Fibroblast of villous mesenchyme (primary cell): ENCODE measurements around the gene PDE1C. TPM values are rescaled to one million over a fixed set of nuclear protein-coding genes. Genes with fewer than 3 reads are reported as not detected.

Experiments
- DNase-seq: peaks from one replicate; pipeline ENCODE4 v3.0.0-alpha.2; 2010; ENCODE audit warnings: low read depth
- H3K4me3 ChIP-seq: 2 replicates; pipeline ENCODE4 v1.5.1; 2011; ENCODE audit warnings: low read depth, mild to moderate bottlenecking, low read length
- total RNA-seq: library from RNA; depleted of rRNA; stranded (reverse); fragments of >200 nt; gene quantifications from 2 replicates; pipeline ENCODE4 v1.2.3, GENCODE V29; 2012
- TF ChIP-seq, protein P1 (sequence below): IDR thresholded peaks from 2 replicates; pipeline ENCODE4 v1.5.1; 2012; ENCODE audit warnings: low read depth, mild to moderate bottlenecking, low read length; ENCODE audit not compliant: insufficient read depth

Gene PDE1C
- total RNA-seq, 1 donor: 4.7 TPM

- peak; percentile 2 for DNase-seq
- H3K4me3 ChIP-seq: no peak overlapping the region
- TF ChIP-seq, protein P1, sequence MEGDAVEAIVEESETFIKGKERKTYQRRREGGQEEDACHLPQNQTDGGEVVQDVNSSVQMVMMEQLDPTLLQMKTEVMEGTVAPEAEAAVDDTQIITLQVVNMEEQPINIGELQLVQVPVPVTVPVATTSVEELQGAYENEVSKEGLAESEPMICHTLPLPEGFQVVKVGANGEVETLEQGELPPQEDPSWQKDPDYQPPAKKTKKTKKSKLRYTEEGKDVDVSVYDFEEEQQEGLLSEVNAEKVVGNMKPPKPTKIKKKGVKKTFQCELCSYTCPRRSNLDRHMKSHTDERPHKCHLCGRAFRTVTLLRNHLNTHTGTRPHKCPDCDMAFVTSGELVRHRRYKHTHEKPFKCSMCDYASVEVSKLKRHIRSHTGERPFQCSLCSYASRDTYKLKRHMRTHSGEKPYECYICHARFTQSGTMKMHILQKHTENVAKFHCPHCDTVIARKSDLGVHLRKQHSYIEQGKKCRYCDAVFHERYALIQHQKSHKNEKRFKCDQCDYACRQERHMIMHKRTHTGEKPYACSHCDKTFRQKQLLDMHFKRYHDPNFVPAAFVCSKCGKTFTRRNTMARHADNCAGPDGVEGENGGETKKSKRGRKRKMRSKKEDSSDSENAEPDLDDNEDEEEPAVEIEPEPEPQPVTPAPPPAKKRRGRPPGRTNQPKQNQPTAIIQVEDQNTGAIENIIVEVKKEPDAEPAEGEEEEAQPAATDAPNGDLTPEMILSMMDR: no peak
Measured at GRCh38 chr7:31776616-31777015, 293.6 kb downstream of the PDE1C start.

GRCh38 chr7:31775556-31775955 lies 294.7 kb downstream of the PDE1C start:
- TF ChIP-seq, protein P1: no peak
- DNase-seq: no peak
- H3K4me3 ChIP-seq: no peak overlapping the region

DNA sequence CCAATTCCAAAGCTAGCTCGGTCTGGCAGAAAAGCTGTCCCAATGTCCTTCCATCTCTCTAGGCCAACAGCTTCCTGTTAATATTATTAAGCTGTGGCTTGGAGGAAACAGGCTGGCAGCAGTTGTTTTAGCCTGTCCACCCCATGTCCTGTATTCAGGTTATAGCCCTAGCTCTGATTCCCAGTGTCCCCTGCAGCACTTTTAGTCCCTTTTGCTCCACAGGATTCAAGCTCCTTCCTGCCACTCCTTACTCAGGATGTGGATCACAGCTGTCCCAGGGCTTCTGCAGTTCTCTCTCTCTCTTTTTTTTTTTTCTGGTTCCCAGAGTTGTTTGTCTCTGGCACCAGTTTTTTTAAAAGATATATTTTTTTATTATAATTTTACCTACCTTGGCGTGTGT lies 298.0 kb downstream of the PDE1C start:
- H3K4me3 ChIP-seq: no peak overlapping the region
- DNase-seq: no peak
- TF ChIP-seq, protein P1: no peak

DNA sequence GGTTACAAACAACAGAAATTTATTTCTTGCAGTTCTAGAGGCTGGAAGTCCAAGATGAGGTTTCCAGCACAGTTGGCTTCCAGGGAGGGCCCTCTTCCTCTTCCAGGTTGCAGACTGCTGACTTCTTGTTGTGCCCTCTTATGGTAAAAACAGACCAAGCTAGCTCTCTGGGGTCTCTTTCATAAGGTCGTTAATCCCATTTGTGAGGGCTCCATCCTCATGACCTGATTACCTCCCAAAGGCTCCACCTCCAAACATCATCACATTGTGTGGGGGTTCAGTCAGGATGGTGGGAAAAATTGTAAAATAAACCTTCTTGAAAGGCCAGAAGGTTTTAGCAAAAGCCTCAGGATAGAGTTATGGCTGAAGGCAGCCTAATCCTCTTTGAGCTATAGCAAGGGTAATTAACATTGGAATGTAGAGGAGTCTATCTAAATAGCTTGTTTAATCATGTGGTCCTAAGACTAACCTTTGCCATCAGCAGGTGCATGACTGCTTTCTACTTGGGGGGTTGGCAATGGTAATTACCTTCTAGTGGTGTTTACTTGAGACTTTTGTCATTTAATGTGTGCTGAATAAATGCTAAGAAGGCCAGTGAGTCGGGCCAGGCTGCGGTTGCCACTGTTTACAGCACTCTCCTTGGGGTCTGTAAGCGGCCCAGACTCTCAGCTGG lies 302.4 kb downstream of the PDE1C start:
- TF ChIP-seq, protein P1: no peak
- no peak for DNase-seq
- no peak overlapping the region for H3K4me3 ChIP-seq

DNA sequence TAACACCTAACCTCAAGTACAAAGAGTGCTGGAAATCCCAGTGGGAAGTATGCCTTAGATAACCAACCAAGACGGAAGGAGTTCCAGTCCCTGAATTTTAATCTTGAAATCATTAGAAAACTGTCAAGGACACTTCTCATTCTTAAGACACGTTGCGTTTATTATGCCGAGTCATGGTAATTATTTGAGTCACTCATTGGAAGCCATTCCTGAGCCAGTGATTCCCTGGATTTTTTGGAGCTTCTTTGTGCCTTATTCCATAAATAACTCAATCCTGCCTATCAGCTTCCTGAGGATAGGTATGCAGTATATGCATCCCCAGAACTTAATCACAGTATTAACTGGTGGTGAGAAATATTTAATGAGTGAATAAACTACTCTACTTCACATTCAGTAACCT lies 305.7 kb downstream of the PDE1C start:
- no peak for DNase-seq
- no peak overlapping the region for H3K4me3 ChIP-seq
- TF ChIP-seq, protein P1: no peak

- TF ChIP-seq, protein P1: no peak
- DNase-seq: no peak
- no peak overlapping the region for H3K4me3 ChIP-seq
Measured at GRCh38 chr7:31763548-31763947, 306.7 kb downstream of the PDE1C start.

DNA sequence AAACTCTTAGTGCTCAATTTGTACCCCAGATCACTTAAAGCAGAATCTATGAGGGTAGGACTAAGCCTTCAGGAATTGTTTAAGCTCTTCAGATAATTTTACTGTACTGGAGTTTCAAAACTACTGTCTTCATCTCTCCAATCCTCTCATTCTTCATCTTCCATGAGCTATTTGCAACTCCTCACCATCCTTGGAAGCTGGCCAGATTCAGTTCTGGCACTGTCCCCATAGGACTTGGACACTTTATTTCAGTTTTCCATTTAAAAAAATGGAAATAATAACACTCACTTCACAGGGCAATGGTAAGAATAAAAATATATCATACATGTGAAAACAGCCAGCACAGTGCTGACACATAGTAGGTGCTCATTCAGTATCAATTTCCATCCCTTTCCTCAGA lies 308.6 kb downstream of the PDE1C start:
- DNase-seq: no peak
- no peak overlapping the region for H3K4me3 ChIP-seq
- TF ChIP-seq, protein P1: no peak
